ENCODE measurements around the gene ZNF679.
"Not testable (repeated sequence)": the region's sequence is repeated elsewhere in the genome, so short reads cannot be mapped to it uniquely, and the experiment has no call there.

Gene ZNF679

GRCh38 chr7:64294701-64295420 is 66.6 kb downstream of the ZNF679 start:
- H3K27ac ChIP-seq, result no peak overlapping the region
- TF ChIP-seq, protein P1, sequence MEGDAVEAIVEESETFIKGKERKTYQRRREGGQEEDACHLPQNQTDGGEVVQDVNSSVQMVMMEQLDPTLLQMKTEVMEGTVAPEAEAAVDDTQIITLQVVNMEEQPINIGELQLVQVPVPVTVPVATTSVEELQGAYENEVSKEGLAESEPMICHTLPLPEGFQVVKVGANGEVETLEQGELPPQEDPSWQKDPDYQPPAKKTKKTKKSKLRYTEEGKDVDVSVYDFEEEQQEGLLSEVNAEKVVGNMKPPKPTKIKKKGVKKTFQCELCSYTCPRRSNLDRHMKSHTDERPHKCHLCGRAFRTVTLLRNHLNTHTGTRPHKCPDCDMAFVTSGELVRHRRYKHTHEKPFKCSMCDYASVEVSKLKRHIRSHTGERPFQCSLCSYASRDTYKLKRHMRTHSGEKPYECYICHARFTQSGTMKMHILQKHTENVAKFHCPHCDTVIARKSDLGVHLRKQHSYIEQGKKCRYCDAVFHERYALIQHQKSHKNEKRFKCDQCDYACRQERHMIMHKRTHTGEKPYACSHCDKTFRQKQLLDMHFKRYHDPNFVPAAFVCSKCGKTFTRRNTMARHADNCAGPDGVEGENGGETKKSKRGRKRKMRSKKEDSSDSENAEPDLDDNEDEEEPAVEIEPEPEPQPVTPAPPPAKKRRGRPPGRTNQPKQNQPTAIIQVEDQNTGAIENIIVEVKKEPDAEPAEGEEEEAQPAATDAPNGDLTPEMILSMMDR (conservative IDR thresholded peaks at IDR 0.05), result no peak

- H3K27ac ChIP-seq, result not testable (repeated sequence)
Measured at GRCh38 chr7:64297418-64297817, 69.1 kb downstream of the ZNF679 start.

DNA sequence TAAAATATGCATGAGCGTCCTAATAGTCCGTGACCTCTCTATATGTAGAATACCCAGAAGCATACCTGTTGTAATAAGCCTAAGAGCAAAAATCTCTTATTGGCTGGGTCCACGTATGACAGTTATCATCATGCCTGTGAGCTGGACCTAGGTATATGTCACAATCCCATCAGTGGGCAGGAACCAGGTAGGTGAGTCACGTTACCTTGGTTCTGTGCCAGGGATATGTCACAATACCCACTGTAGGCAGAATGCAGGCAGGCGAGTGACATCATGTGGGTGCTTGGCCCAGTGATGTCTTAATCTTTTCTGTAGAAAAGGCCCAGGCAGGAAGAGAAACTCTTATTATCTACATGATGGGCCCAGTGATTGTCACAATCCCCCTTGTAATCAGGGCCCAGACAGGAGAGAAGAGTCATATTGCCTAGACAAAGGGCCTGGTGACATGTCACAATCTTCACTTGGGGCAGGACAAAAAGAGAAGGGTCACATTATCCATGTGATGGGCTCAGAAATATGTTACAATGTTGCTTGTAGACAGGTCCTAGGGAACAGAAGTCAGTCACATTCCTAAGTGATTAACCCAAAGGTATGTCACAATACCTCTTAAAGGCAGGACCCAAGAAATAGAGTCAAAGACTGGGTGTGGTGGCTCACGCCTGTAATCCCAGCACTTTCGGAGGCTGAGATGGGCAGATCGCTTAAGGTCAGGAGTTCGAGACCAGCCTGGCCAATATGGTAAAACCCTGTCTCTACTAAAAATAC is 72.5 kb downstream of the ZNF679 start:
- TF ChIP-seq, protein P1 (conservative IDR thresholded peaks at IDR 0.05), result no peak
- no peak overlapping the region for H3K27ac ChIP-seq

GRCh38 chr7:64307254-64308015 is 79.2 kb downstream of the ZNF679 start:
- TF ChIP-seq, protein P1 (conservative IDR thresholded peaks at IDR 0.05), result no peak
- peak overlapping the region; percentile 80 for H3K27ac ChIP-seq

- peak overlapping the region; percentile 80 for H3K27ac ChIP-seq
- TF ChIP-seq, protein P1 (conservative IDR thresholded peaks at IDR 0.05), result no peak
Measured at GRCh38 chr7:64308016-64308270, 79.7 kb downstream of the ZNF679 start.

GRCh38 chr7:64310426-64310825 is 82.2 kb downstream of the ZNF679 start:
- H3K27ac ChIP-seq, result no peak overlapping the region
- TF ChIP-seq, protein P1 (conservative IDR thresholded peaks at IDR 0.05), result no peak

- peak overlapping the region; percentile 90 for H3K27ac ChIP-seq
- TF ChIP-seq, protein P1 (conservative IDR thresholded peaks at IDR 0.05), result no peak
Measured at GRCh38 chr7:64312826-64313225, 84.6 kb downstream of the ZNF679 start.
